GM19324 (cell line): ENCODE data around the gene AMTN.

Experiments
- ATAC-seq: cut with Tn5 transposase; IDR thresholded peaks from one replicate; pipeline ENCODE4 v1.9.1; 2021; ENCODE audit warnings: mild to moderate bottlenecking, moderate library complexity; ENCODE audit not compliant: unreplicated experiment, low FRiP score

The AMTN gene

DNA sequence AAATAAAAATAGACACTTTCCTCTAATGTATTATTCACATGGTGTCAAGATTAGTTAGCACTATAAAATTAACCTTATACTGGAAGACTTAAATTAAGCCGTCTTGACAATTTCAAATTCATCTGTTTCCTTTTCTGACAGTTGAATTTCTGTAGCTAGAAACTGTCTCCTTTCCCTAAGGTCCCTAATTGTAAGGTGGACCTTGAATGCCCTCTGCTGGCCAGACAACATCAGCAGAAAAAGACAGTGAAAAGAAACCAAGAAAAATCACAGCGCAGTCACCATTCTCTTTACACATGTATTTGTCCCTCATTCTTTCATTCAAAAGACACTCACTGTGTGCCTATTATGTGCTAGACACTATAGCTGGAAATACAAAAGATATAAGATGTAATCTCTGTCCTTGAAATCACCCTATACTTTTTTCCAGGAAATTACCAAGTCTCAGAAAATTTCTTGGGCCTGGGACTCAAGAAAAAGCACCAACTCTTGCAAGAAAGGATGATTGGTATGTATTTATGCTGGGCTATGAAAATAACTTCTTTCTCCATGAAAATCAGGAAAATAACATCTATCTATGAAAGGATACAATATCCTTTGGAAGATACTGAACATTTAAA is 41.0 kb downstream of the AMTN start:
- no peak for ATAC-seq

DNA sequence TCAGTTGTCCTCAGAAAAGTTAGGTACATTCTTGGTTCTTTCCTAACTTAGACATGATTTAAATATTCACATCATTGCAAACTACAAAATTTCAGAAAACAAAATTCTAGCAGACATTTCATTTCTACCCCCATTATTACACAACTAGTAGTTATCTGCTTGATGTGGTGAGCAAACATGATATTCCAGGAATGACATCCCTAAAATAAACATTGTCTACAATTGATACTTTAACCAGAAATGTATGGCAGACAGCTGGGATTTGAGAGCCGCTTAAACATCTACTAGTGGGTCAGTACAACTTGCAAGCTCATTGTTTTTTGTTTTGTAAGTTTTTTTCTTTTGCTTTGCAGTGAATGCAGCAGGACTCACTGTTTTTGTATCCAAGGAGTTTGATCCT is 41.6 kb downstream of the AMTN start:
- ATAC-seq, result no peak

DNA sequence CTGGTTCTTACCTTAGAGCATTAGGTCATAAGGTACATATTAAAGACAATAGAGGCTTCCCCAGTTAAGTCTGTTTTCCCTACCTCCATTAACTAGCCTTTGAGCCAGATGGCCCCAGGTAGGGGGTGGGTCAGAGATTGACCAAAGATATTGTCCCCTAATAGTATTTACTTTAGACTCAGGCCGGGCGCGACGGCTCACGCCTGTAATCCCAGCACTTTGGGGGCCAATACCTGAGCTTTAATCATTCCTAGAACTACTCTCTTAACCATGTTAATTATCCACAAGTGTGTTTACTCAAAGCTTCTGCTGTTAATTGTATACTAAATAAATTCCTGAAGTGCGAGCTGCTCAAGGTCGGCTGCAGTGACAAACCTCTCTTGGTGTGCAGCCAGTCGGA is 45.7 kb downstream of the AMTN start:
- no peak for ATAC-seq

DNA sequence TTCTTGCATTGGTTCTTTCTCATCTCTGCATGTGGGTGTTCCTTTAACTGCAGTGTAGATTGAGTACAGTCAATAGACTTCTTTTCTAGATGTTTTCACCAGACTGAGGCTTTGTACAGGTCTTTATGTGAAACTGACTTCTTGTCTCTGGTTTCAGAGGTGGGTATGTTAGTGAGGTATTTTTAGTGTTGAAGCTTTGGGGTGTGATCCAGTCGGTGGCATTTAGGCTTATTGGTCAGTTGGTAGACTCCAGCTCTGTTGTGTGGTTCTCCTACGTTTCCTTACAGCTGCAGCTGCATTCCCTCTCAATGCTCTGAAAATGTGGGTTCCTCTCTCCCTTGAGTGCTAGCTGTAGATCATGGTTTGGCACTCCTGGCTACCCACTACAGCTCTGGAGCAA is 52.4 kb downstream of the AMTN start:
- ATAC-seq, result no peak

DNA sequence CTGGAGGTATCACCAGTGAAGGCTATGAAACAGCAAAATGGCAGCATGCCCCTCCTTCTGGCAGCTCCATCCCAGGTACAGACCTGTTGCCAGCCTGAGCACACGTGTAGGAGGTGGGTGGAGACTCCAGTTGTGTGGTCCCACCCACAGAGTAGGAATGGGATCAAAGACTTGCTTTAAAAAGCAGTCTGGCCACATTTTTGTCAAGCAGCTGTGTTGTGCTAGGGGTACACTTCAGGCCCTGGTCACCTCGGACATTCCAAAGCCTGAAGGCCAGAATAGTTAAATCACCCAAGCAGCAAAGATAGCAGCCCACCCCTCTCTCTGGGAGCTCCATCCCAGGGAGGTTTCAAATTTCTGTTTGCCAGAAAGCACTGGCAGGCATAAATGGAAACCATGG is 53.4 kb downstream of the AMTN start:
- ATAC-seq, result no peak

DNA sequence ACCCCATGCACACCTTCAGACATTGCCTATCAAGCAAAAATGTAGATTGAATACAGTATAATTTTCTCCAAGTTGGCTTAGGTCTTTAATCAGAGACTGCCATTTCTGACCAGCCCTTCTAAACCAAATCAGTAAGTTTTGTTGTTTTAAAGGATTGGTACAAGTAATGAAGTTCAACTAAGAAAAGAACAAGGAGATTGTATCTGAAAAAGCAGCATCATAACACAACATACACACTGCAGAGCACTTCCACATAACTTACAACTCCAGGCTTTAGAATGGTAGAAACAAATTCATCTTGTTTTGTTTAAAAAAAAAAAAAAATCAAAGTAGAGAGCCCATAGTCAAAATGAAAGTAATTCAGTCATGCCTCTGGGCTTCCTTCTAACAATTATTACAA is 57.6 kb downstream of the AMTN start:
- ATAC-seq, result no peak

DNA sequence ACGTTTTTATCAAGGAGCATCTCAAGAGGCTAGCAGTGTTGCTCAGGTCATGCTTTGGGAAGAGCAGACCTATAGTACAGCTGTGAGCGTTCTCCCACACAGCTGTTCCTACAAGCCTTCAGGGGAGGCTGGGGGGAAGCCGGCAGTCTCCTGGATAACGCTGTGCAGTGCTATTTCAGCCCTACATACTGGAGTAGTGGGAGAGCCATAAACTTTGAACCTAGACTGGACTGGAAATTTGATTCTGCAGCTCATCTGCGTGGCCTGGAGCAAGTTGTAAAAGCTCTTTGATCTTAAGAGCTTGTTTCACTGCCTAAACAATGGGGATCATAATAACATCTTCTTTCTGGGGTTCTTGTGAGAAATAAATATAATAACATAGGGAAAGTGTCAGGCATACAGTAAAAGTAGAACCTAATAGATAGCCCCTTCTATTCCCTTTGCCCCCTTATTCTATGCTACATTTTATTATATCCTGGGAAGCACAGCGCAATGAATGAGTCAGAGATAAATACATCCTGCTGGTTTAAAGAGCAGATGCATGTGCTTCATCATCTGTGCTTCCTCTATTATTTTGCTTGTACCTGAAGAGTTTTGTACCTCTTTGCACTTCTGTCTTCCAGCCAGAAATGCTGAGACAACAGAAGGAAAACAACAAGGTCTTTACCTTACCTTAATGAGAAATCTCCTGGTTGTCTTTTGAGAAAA is 59.0 kb downstream of the AMTN start:
- ATAC-seq, result no peak

DNA sequence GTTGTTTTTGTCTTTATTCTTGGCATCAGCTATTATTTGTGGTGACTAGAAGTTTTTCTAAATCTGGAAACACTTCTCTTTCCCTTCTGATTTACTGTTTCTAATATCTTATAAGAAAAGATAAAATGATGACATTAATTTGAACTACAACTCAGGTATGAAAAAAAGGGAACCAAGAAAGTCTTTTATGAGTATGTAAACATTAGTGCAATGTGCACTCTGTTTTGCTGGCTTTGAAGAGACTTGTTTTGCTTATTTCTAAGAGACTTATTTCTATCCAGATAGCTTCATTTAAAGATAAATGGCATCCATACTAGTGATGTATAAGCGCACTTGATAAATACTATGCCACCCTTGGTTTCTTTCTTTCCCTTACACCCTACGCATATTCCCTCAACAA is 63.6 kb downstream of the AMTN start:
- ATAC-seq, result no peak
